ENCODE results near the gene NRIP2.

DNA sequence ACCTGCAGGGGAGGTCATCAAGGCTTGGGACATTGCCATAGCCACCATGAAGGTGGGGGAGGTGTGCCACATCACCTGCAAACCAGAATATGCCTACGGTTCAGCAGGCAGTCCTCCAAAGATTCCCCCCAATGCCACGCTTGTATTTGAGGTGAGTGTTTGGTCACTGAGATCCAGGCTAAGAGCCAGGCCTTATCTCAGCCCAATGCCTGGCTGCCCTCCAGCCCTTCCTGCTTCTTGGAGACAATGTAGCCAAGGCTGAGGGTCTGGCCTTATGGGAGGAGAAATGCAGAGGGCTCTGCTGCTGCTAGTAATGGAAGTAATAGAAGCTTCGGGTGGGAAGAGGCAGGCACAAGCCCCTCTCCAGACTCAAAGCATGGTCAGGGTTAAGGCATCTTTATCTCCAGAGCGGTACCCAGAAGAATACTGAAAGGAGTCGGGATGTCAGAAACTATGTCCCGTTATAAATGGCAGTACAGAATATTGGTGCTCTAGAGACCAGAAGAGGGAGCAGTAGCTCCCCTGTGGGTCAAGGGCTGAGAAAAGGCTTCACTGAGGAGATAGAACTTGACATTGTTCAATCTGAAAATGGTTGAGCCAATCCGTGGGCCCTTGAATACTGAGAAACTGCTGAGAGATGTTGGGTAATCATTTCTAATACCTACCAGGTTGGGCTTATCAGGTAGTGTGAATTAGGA, 37.0 kb downstream of the NRIP2 start:
- TF ChIP-seq, protein P1, sequence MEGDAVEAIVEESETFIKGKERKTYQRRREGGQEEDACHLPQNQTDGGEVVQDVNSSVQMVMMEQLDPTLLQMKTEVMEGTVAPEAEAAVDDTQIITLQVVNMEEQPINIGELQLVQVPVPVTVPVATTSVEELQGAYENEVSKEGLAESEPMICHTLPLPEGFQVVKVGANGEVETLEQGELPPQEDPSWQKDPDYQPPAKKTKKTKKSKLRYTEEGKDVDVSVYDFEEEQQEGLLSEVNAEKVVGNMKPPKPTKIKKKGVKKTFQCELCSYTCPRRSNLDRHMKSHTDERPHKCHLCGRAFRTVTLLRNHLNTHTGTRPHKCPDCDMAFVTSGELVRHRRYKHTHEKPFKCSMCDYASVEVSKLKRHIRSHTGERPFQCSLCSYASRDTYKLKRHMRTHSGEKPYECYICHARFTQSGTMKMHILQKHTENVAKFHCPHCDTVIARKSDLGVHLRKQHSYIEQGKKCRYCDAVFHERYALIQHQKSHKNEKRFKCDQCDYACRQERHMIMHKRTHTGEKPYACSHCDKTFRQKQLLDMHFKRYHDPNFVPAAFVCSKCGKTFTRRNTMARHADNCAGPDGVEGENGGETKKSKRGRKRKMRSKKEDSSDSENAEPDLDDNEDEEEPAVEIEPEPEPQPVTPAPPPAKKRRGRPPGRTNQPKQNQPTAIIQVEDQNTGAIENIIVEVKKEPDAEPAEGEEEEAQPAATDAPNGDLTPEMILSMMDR (conservative IDR thresholded peaks at IDR 0.05) = no peak
- TF ChIP-seq EZH2 (IDR thresholded peaks at IDR 0.05; ENCODE audit: low read depth) = no peak
